Activated CD8-positive, alpha-beta memory T cell treated with anti-CD3 and anti-CD28 coated beads, Interleukin-2, amount 10 ng/mL, durations not matched to agents 7 days and 5 days (primary cell): Measurements from ENCODE around the gene PFKP. TPM values are rescaled to one million over a fixed set of nuclear protein-coding genes. Genes with fewer than 3 reads are reported as not detected.

Experiments
- ATAC-seq: fragments of 150-1000 bp; cut with Tn5 transposase; one replicate; pipeline ENCODE4 v1.10.0; 2021; ENCODE audit warnings: moderate library complexity
- CTCF ChIA-PET: fragments of 350-600 bp; sonication (Branson Sonifier 250); formaldehyde crosslinking; loops from one replicate; lab custom pipeline; 2021; ENCODE audit warnings: antibody characterized with exemption; lab: Charles Lee
- DNase-seq: peaks from one replicate; pipeline ENCODE4 v3.0.0-alpha.2; 2020
- H3K27ac Mint-ChIP-seq: one replicate; pipeline ENCODE4 v1.8.0; 2021; ENCODE audit warnings: mild to moderate bottlenecking, mixed read lengths
- H3K27me3 Mint-ChIP-seq: one replicate; pipeline ENCODE4 v1.8.0; 2021; ENCODE audit warnings: mixed read lengths
- H3K36me3 Mint-ChIP-seq: one replicate; pipeline ENCODE4 v1.8.0; 2021; ENCODE audit warnings: mild to moderate bottlenecking, mixed read lengths
- H3K4me1 Mint-ChIP-seq: one replicate; pipeline ENCODE4 v1.8.0; 2021; ENCODE audit warnings: mixed read lengths
- H3K4me3 Mint-ChIP-seq: one replicate; pipeline ENCODE4 v1.8.0; 2021; ENCODE audit warnings: mild to moderate bottlenecking, moderate library complexity, mixed read lengths
- H3K9me3 Mint-ChIP-seq: one replicate; pipeline ENCODE4 v1.8.0; 2022; ENCODE audit warnings: low read depth, mixed read lengths
- total RNA-seq, 2 experiments: library from RNA; stranded (reverse); gene quantifications; one replicate each; pipeline ENCODE4 v1.2.3, GENCODE V29; 2021

The PFKP gene
- total RNA-seq, 2 experiments from 2014 or later: 230 to 262 TPM

GRCh38 chr10:3147117-3147820, 79.9 kb downstream of the PFKP start:
- no peak overlapping the region for H3K27ac Mint-ChIP-seq
- ATAC-seq: no peak
- H3K36me3 Mint-ChIP-seq: peaks cover 41% of the 10 kb centered on the region
- no peaks in the 10 kb centered on the region for H3K9me3 Mint-ChIP-seq
- DNase-seq: no peak
- CTCF ChIA-PET: no interaction called here
- peaks cover 3% of the 10 kb centered on the region for H3K4me1 Mint-ChIP-seq
- H3K4me3 Mint-ChIP-seq: no peak overlapping the region
- H3K27me3 Mint-ChIP-seq: no peaks in the 10 kb centered on the region

- CTCF ChIA-PET: interaction anchor here (1.4 kb wide), 1 partner anchor 15 kb away, joined by 4 read pairs; no protein-coding TSS in a partner anchor
- ATAC-seq (no peak), DNase-seq (no peak)
- Mint-ChIP-seq H3K27me3 (no peaks in the 10 kb centered on the region), H3K4me3 (no peak overlapping the region), H3K27ac (no peak overlapping the region), H3K4me1 (peaks cover 6% of the 10 kb centered on the region), H3K36me3 (peaks cover 42% of the 10 kb centered on the region), H3K9me3 (no peaks in the 10 kb centered on the region)
These were observed 80.7 kb downstream of the PFKP start for GRCh38 chr10:3148041-3148440.

GRCh38 chr10:3148994-3149393, 81.6 kb downstream of the PFKP start:
- CTCF ChIA-PET: interaction anchor here (1.4 kb wide), 1 partner anchor 14 kb away, joined by 4 read pairs; no protein-coding TSS in a partner anchor
- H3K9me3 Mint-ChIP-seq: no peaks in the 10 kb centered on the region

GRCh38 chr10:3149918-3150317, 82.6 kb downstream of the PFKP start:
- Mint-ChIP-seq H3K27ac (no peak overlapping the region), H3K36me3 (peaks cover 43% of the 10 kb centered on the region), H3K27me3 (no peaks in the 10 kb centered on the region), H3K4me1 (peaks cover 6% of the 10 kb centered on the region), H3K4me3 (no peak overlapping the region), H3K9me3 (no peaks in the 10 kb centered on the region)
- ATAC-seq: no peak
- CTCF ChIA-PET: no interaction called here
- no peak for DNase-seq

More at GRCh38 chr10:3148994-3149393, 81.6 kb downstream of the PFKP start:
- DNase-seq: no peak
- H3K27ac Mint-ChIP-seq: no peak overlapping the region
- no peaks in the 10 kb centered on the region for H3K27me3 Mint-ChIP-seq
- ATAC-seq: no peak
- H3K4me1 Mint-ChIP-seq: peaks cover 6% of the 10 kb centered on the region
- no peak overlapping the region for H3K4me3 Mint-ChIP-seq
- H3K36me3 Mint-ChIP-seq: peaks cover 42% of the 10 kb centered on the region

- H3K36me3 Mint-ChIP-seq: peaks cover 43% of the 10 kb centered on the region
- H3K27me3 Mint-ChIP-seq: no peaks in the 10 kb centered on the region
- no peak for ATAC-seq
- no peak overlapping the region for H3K27ac Mint-ChIP-seq
- peaks cover 6% of the 10 kb centered on the region for H3K4me1 Mint-ChIP-seq
- no peak for DNase-seq
- CTCF ChIA-PET: no interaction called here
- no peak overlapping the region for H3K4me3 Mint-ChIP-seq
- H3K9me3 Mint-ChIP-seq: no peaks in the 10 kb centered on the region
These were observed 83.0 kb downstream of the PFKP start for GRCh38 chr10:3150366-3150765.

GRCh38 chr10:3150961-3151360, 83.6 kb downstream of the PFKP start:
- CTCF ChIA-PET: no interaction called here
- Mint-ChIP-seq H3K36me3 (peaks cover 43% of the 10 kb centered on the region), H3K9me3 (no peaks in the 10 kb centered on the region)

GRCh38 chr10:3151889-3152565, 84.7 kb downstream of the PFKP start:
- Mint-ChIP-seq H3K27ac (no peak overlapping the region), H3K9me3 (no peaks in the 10 kb centered on the region), H3K4me3 (no peak overlapping the region), H3K4me1 (peaks cover 6% of the 10 kb centered on the region), H3K27me3 (no peaks in the 10 kb centered on the region), H3K36me3 (peaks cover 45% of the 10 kb centered on the region)
- CTCF ChIA-PET: no interaction called here
- DNase-seq (no peak), ATAC-seq (no peak)

More at GRCh38 chr10:3150961-3151360, 83.6 kb downstream of the PFKP start:
- Mint-ChIP-seq H3K27ac (no peak overlapping the region), H3K4me3 (no peak overlapping the region), H3K4me1 (peaks cover 6% of the 10 kb centered on the region), H3K27me3 (no peaks in the 10 kb centered on the region)
- ATAC-seq: no peak
- DNase-seq: no peak

- Mint-ChIP-seq H3K4me3 (no peak overlapping the region), H3K36me3 (peaks cover 46% of the 10 kb centered on the region), H3K9me3 (no peaks in the 10 kb centered on the region), H3K27me3 (no peaks in the 10 kb centered on the region), H3K27ac (peak overlapping the region; percentile 5), H3K4me1 (peaks cover 6% of the 10 kb centered on the region)
- DNase-seq: no peak
- CTCF ChIA-PET: no interaction called here
- ATAC-seq: no peak
These were observed 85.2 kb downstream of the PFKP start for GRCh38 chr10:3152566-3152935.

- Mint-ChIP-seq H3K27ac (no peak overlapping the region), H3K4me3 (no peak overlapping the region), H3K36me3 (peaks cover 53% of the 10 kb centered on the region), H3K4me1 (peaks cover 6% of the 10 kb centered on the region), H3K27me3 (no peaks in the 10 kb centered on the region), H3K9me3 (no peaks in the 10 kb centered on the region)
- no peak for DNase-seq
- ATAC-seq: no peak
- CTCF ChIA-PET: no interaction called here
These were observed 87.3 kb downstream of the PFKP start for GRCh38 chr10:3154666-3155065.

GRCh38 chr10:3159152-3159551, 91.8 kb downstream of the PFKP start:
- no peak overlapping the region for H3K4me3 Mint-ChIP-seq

GRCh38 chr10:3162533-3162932, 95.2 kb downstream of the PFKP start:
- no peaks in the 10 kb centered on the region for H3K27me3 Mint-ChIP-seq
- ATAC-seq: no peak
- DNase-seq: no peak
- H3K27ac Mint-ChIP-seq: no peak overlapping the region
- H3K9me3 Mint-ChIP-seq: no peaks in the 10 kb centered on the region
- H3K4me1 Mint-ChIP-seq: peaks cover 2% of the 10 kb centered on the region
- no peak overlapping the region for H3K4me3 Mint-ChIP-seq
- CTCF ChIA-PET: interaction anchor here (1.0 to 1.1 kb wide), 2 partner anchors 10 to 14 kb away, joined by 4 read pairs; partner anchors contain the start of gene PITRM1
- H3K36me3 Mint-ChIP-seq: peaks cover 48% of the 10 kb centered on the region

More at GRCh38 chr10:3159152-3159551, 91.8 kb downstream of the PFKP start:
- DNase-seq: no peak
- Mint-ChIP-seq H3K36me3 (peaks cover 42% of the 10 kb centered on the region), H3K4me1 (no peaks in the 10 kb centered on the region), H3K27me3 (no peaks in the 10 kb centered on the region), H3K9me3 (no peaks in the 10 kb centered on the region), H3K27ac (no peak overlapping the region)
- CTCF ChIA-PET: no interaction called here
- no peak for ATAC-seq

GRCh38 chr10:3163879-3164278, 96.5 kb downstream of the PFKP start:
- no peak for ATAC-seq
- CTCF ChIA-PET: interaction anchor here (0.9 to 1.1 kb wide), 2 partner anchors 9 to 15 kb away, joined by 3 to 4 read pairs; partner anchors contain the start of gene PITRM1
- H3K4me3 Mint-ChIP-seq: no peak overlapping the region
- no peaks in the 10 kb centered on the region for H3K9me3 Mint-ChIP-seq
- H3K36me3 Mint-ChIP-seq: peaks cover 49% of the 10 kb centered on the region
- H3K27ac Mint-ChIP-seq: no peak overlapping the region
- H3K27me3 Mint-ChIP-seq: no peaks in the 10 kb centered on the region
- DNase-seq: no peak
- peaks cover 2% of the 10 kb centered on the region for H3K4me1 Mint-ChIP-seq

- Mint-ChIP-seq H3K4me3 (no peak overlapping the region), H3K4me1 (peaks cover 4% of the 10 kb centered on the region), H3K27me3 (no peaks in the 10 kb centered on the region), H3K36me3 (peaks cover 48% of the 10 kb centered on the region), H3K27ac (no peak overlapping the region), H3K9me3 (no peaks in the 10 kb centered on the region)
- CTCF ChIA-PET: interaction anchor here (1.2 kb wide), 1 partner anchor 28 kb away, joined by 3 read pairs; no protein-coding TSS in a partner anchor
- no peak for DNase-seq
- ATAC-seq: no peak
These were observed 97.8 kb downstream of the PFKP start for GRCh38 chr10:3165196-3165595.
